Trophoblast cell (in vitro differentiated cells and primary cell): ENCODE measurements around the gene TMCC1.
A peak's percentile ranks its signal among the peaks of the same experiment; 100 is the strongest.

Experiments
- DNase-seq, 2 donors: peaks; one replicate each; pipeline ENCODE4 v3.0.0-alpha.2; 2016
- H2AFZ ChIP-seq: 2 replicates; pipeline ENCODE4 v1.6.1; 2013; ENCODE audit warnings: low read length, moderate library complexity, mild to moderate bottlenecking; ENCODE audit not compliant: insufficient read depth, poor library complexity
- H2AK5ac ChIP-seq: 2 replicates; pipeline ENCODE4 v1.6.1; 2013; ENCODE audit warnings: mild to moderate bottlenecking, low read length
- H2BK120ac ChIP-seq: 2 replicates; pipeline ENCODE4 v1.6.1; 2013; ENCODE audit warnings: low read length, mild to moderate bottlenecking, moderate library complexity; ENCODE audit not compliant: insufficient read depth, poor library complexity
- H2BK12ac ChIP-seq: 2 replicates; pipeline ENCODE4 v1.6.1; 2013; ENCODE audit warnings: mild to moderate bottlenecking, low read length, moderate library complexity
- H2BK5ac ChIP-seq: 2 replicates; pipeline ENCODE4 v1.6.1; 2013; ENCODE audit warnings: low read length, low read depth, moderate library complexity, mild to moderate bottlenecking; ENCODE audit not compliant: poor library complexity
- H3K14ac ChIP-seq: 2 replicates; pipeline ENCODE4 v1.6.1; 2013; ENCODE audit warnings: mild to moderate bottlenecking, low read length
- H3K18ac ChIP-seq: 2 replicates; pipeline ENCODE4 v1.6.1; 2013; ENCODE audit warnings: mild to moderate bottlenecking, low read length
- H3K23ac ChIP-seq: 2 replicates; pipeline ENCODE4 v1.6.1; 2013; ENCODE audit warnings: low read length
- H3K27ac ChIP-seq: 2 replicates; pipeline ENCODE4 v1.5.1; 2013; ENCODE audit warnings: low read depth, mild to moderate bottlenecking, inconsistent platforms, low read length, moderate library complexity
- H3K27me3 ChIP-seq: 2 replicates; pipeline ENCODE4 v1.6.1; 2013; ENCODE audit warnings: inconsistent platforms, mild to moderate bottlenecking, low read length, moderate library complexity; ENCODE audit not compliant: insufficient read depth
- H3K36me3 ChIP-seq, 2 experiments: 1 replicate in 1 of 2; 2 replicates in 1 of 2; pipeline ENCODE4 v1.6.1; 2013; ENCODE audit warnings: low read length in 2 of 2, mild to moderate bottlenecking in 2 of 2, moderate library complexity in 1 of 2; ENCODE audit not compliant: insufficient read depth in 2 of 2, control insufficient read depth in 1 of 2
- H3K4ac ChIP-seq: 2 replicates; pipeline ENCODE4 v1.6.1; 2013; ENCODE audit warnings: low read depth, mild to moderate bottlenecking, low read length, moderate library complexity
- H3K4me1 ChIP-seq, 2 experiments: 1 replicate in 1 of 2; 2 replicates in 1 of 2; pipeline ENCODE4 v1.6.1; 2013; ENCODE audit warnings: low read length in 2 of 2, mild to moderate bottlenecking in 2 of 2, moderate library complexity in 1 of 2; ENCODE audit not compliant: insufficient read depth in 2 of 2, control insufficient read depth in 1 of 2
- H3K4me2 ChIP-seq: 2 replicates; pipeline ENCODE4 v1.6.1; 2013; ENCODE audit warnings: inconsistent platforms, mild to moderate bottlenecking, low read length, moderate library complexity
- H3K4me3 ChIP-seq: 2 replicates; pipeline ENCODE4 v1.5.1; 2013; ENCODE audit warnings: mild to moderate bottlenecking, low read depth, low read length, inconsistent platforms
- H3K79me1 ChIP-seq: one replicate; pipeline ENCODE4 v1.6.1; 2013; ENCODE audit warnings: low read length
- H3K79me2 ChIP-seq: 2 replicates; pipeline ENCODE4 v1.6.1; 2013; ENCODE audit warnings: low read length, mild to moderate bottlenecking; ENCODE audit not compliant: control insufficient read depth, insufficient read depth, poor library complexity
- H3K9ac ChIP-seq: 2 replicates; pipeline ENCODE4 v1.6.1; 2013; ENCODE audit warnings: mild to moderate bottlenecking, low read length
- H3K9me3 ChIP-seq: 2 replicates; pipeline ENCODE4 v1.6.1; 2013; ENCODE audit warnings: low read depth, mild to moderate bottlenecking, control low read depth, inconsistent platforms, low read length; ENCODE audit not compliant: insufficient read depth
- H4K12ac ChIP-seq: 2 replicates; pipeline ENCODE4 v1.6.1; 2013; ENCODE audit warnings: low read depth, mild to moderate bottlenecking, low read length, moderate library complexity
- H4K8ac ChIP-seq: 2 replicates; pipeline ENCODE4 v1.6.1; 2013; ENCODE audit warnings: low read depth, mild to moderate bottlenecking, low read length, moderate library complexity
- H4K91ac ChIP-seq: one replicate; pipeline ENCODE4 v1.6.1; 2013; ENCODE audit warnings: low read depth, mild to moderate bottlenecking, low read length, moderate library complexity
- WGBS: extraction: QIAGEN DNeasy Blood & Tissue Kit; methylation state at CpG from one replicate; pipeline ENCODE4 v1.1.7; 2013; ENCODE audit warnings: missing lambda C conversion rate; ENCODE audit not compliant: insufficient read length, insufficient coverage; ENCODE audit errors: extremely low coverage; 5-methylcytosine and 5-hydroxymethylcytosine counted together

The TMCC1 gene

GRCh38 chr3:129610276-129610675, 283.2 kb downstream of the TMCC1 start:
- peak overlapping the region; percentile 71 for H2AK5ac ChIP-seq
- H3K4me1 ChIP-seq: peaks cover 45 to 54% of the 10 kb centered on the region in 2 experiments
- no peak overlapping the region for H3K4me3 ChIP-seq
- H4K91ac ChIP-seq: peak overlapping the region; percentile 87
- peak overlapping the region; percentile 26 for H4K8ac ChIP-seq
- peak overlapping the region; percentile 36 for H3K18ac ChIP-seq
- H3K14ac ChIP-seq: peak overlapping the region; percentile 45
- peak overlapping the region; percentile 15 for H2AFZ ChIP-seq
- peak overlapping the region; percentile 80 for H3K27ac ChIP-seq
- H2BK120ac ChIP-seq: peak overlapping the region; percentile 93
- H3K4ac ChIP-seq: peak overlapping the region; percentile 49
- no CpG with 5 or more reads among the region's 10 CpGs for WGBS
- DNase-seq: no peak
- peak overlapping the region; percentile 94 for H2BK12ac ChIP-seq
- H3K79me1 ChIP-seq: peaks cover 64% of the 10 kb centered on the region
- H3K36me3 ChIP-seq: no peaks in the 10 kb centered on the region
- H3K9me3 ChIP-seq: peaks cover 3% of the 10 kb centered on the region
- H2BK5ac ChIP-seq: peak overlapping the region; percentile 81
- no peak overlapping the region for H3K4me2 ChIP-seq
- no peak overlapping the region for H4K12ac ChIP-seq
- H3K9ac ChIP-seq: no peak overlapping the region
- no peaks in the 10 kb centered on the region for H3K27me3 ChIP-seq
- no peak overlapping the region for H3K23ac ChIP-seq
- H3K79me2 ChIP-seq: peaks cover 24% of the 10 kb centered on the region

- peak overlapping the region; percentile 80 for H3K27ac ChIP-seq
- H3K9ac ChIP-seq: no peak overlapping the region
- peaks cover 3% of the 10 kb centered on the region for H3K9me3 ChIP-seq
Measured at GRCh38 chr3:129609591-129610182, 283.8 kb downstream of the TMCC1 start.

GRCh38 chr3:129608936-129609590, 284.4 kb downstream of the TMCC1 start:
- Histone ChIP-seq H3K36me3 (no peaks in the 10 kb centered on the region), H3K4ac (no peak overlapping the region), H3K14ac (peak overlapping the region; percentile 25), H3K27me3 (no peaks in the 10 kb centered on the region), H3K9me3 (peaks cover 3% of the 10 kb centered on the region), H3K4me3 (no peak overlapping the region), H3K9ac (no peak overlapping the region), H4K12ac (no peak overlapping the region), H2AFZ (no peak overlapping the region), H3K23ac (no peak overlapping the region), H4K8ac (no peak overlapping the region), H3K79me2 (peaks cover 33% of the 10 kb centered on the region), H2BK12ac (peak overlapping the region; percentile 55), H3K79me1 (peaks cover 67% of the 10 kb centered on the region), H3K4me2 (no peak overlapping the region), H3K4me1 (peaks cover 46 to 60% of the 10 kb centered on the region in 2 experiments), H4K91ac (peak overlapping the region; percentile 98), H3K18ac (peak overlapping the region; percentile 11), H2BK120ac (peak overlapping the region; percentile 74), H2AK5ac (peak overlapping the region; percentile 84), H2BK5ac (peak overlapping the region; percentile 7), H3K27ac (peak overlapping the region; percentile 80)
- WGBS: no CpG with 5 or more reads among the region's 4 CpGs
- no peak for DNase-seq

More at GRCh38 chr3:129609591-129610182, 283.8 kb downstream of the TMCC1 start:
- no peak overlapping the region for H3K23ac ChIP-seq
- DNase-seq: peak; percentile 87 to 98
- H3K14ac ChIP-seq: peak overlapping the region; percentile 45
- H3K4me1 ChIP-seq: peaks cover 45 to 56% of the 10 kb centered on the region in 2 experiments
- H2BK120ac ChIP-seq: peak overlapping the region; percentile 93
- peak overlapping the region; percentile 81 for H2BK5ac ChIP-seq
- peak overlapping the region; percentile 15 for H2AFZ ChIP-seq
- H2AK5ac ChIP-seq: peak overlapping the region; percentile 84
- peak overlapping the region; percentile 94 for H2BK12ac ChIP-seq
- H4K8ac ChIP-seq: no peak overlapping the region
- peak overlapping the region; percentile 49 for H3K4ac ChIP-seq
- no CpG with 5 or more reads among the region's 3 CpGs for WGBS
- peaks cover 29% of the 10 kb centered on the region for H3K79me2 ChIP-seq
- H4K12ac ChIP-seq: no peak overlapping the region
- H3K79me1 ChIP-seq: peaks cover 65% of the 10 kb centered on the region
- H3K4me3 ChIP-seq: no peak overlapping the region
- no peak overlapping the region for H3K4me2 ChIP-seq
- no peaks in the 10 kb centered on the region for H3K27me3 ChIP-seq
- H3K18ac ChIP-seq: no peak overlapping the region
- H4K91ac ChIP-seq: peak overlapping the region; percentile 98
- H3K36me3 ChIP-seq: no peaks in the 10 kb centered on the region

- H3K23ac ChIP-seq: no peak overlapping the region
- H3K4me3 ChIP-seq: no peak overlapping the region
- H3K27me3 ChIP-seq: no peaks in the 10 kb centered on the region
- peak overlapping the region; percentile 37 for H3K4ac ChIP-seq
- no peak overlapping the region for H3K9ac ChIP-seq
- peak overlapping the region; percentile 94 for H2BK12ac ChIP-seq
- H4K12ac ChIP-seq: peak overlapping the region; percentile 48
- DNase-seq: no peak
- H3K79me1 ChIP-seq: peaks cover 74% of the 10 kb centered on the region
- H3K36me3 ChIP-seq: no peaks in the 10 kb centered on the region
- WGBS: no CpG with 5 or more reads among the region's 17 CpGs
- H3K18ac ChIP-seq: peak overlapping the region; percentile 80
- H3K27ac ChIP-seq: peak overlapping the region; percentile 97
- H2BK5ac ChIP-seq: peak overlapping the region; percentile 59
- H3K79me2 ChIP-seq: peaks cover 41% of the 10 kb centered on the region
- H4K8ac ChIP-seq: peak overlapping the region; percentile 61
- H4K91ac ChIP-seq: peak overlapping the region; percentile 98
- H3K14ac ChIP-seq: peak overlapping the region; percentile 62
- H2AFZ ChIP-seq: peak overlapping the region; percentile 58
- peaks cover 53 to 65% of the 10 kb centered on the region in 2 experiments for H3K4me1 ChIP-seq
- H3K4me2 ChIP-seq: no peak overlapping the region
- peak overlapping the region; percentile 74 for H2BK120ac ChIP-seq
- H3K9me3 ChIP-seq: peaks cover 3% of the 10 kb centered on the region
- H2AK5ac ChIP-seq: peak overlapping the region; percentile 94
Measured at GRCh38 chr3:129608087-129608935, 285.2 kb downstream of the TMCC1 start.
